ENCODE measurements around the gene DKC1.

DNA sequence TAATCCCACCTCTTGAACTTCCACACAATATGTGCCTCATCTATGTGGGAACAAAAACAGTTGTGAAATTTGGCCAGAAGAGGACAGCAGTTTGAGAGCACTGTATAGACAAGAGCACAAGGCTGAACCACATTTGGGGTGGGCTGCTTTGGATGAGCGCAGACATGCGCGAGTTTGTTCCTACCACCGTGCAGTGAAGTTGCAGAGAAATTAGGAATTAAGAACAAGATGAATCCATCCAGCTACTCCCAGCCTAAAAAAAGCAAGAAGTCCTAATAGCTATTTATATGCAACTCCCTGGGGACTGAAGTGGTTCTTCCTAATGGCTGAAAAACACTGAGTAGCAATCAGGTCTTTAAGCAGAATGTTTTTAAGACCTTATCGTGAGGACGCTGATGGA, 12.8 kb upstream of the DKC1 start:
- TF ChIP-seq CTCF (IDR thresholded peaks at IDR 0.05) (no peak), POLR2A (IDR thresholded peaks at IDR 0.05) (no peak)
